CD14-positive monocyte (primary cell): ENCODE results near the gene FBLIM1. TPM values are rescaled to one million over a fixed set of nuclear protein-coding genes. Genes with fewer than 3 reads are reported as not detected.

ENCODE experiments used
- DNase-seq, 3 donors: peaks; one replicate each; pipeline ENCODE4 v3.0.0-alpha.2; 2011 to 2022
- H2AFZ ChIP-seq: 2 replicates; pipeline ENCODE4 v1.6.0; 2012; ENCODE audit warnings: mild to moderate bottlenecking, low read depth, low read length, inconsistent platforms; ENCODE audit not compliant: insufficient read depth, poor library complexity, severe bottlenecking
- H3K27ac ChIP-seq, 2 donors: 1 replicate in 1 of 2; 2 replicates in 1 of 2; pipeline ENCODE4 v1.5.1; 2012 to 2013; ENCODE audit warnings: low read length in 2 of 2, control low read depth in 1 of 2, inconsistent platforms in 1 of 2, low read depth in 1 of 2, mild to moderate bottlenecking in 1 of 2
- H3K27me3 ChIP-seq, 2 donors: one replicate each; pipeline versions ENCODE4 v1.6.0 to v1.6.1; 2011 to 2013; ENCODE audit warnings: low read length in 2 of 2; ENCODE audit not compliant: control insufficient read depth in 2 of 2, insufficient read depth in 2 of 2
- H3K36me3 ChIP-seq, 2 donors: replicated peaks in 1 of 2; 1 replicate in 1 of 2; 2 replicates in 1 of 2; pipeline versions ENCODE4 v1.5.1 to v1.6.1; 2012 to 2013; ENCODE audit warnings: low read length in 2 of 2, control low read depth in 1 of 2, inconsistent platforms in 1 of 2, mild to moderate bottlenecking in 1 of 2; ENCODE audit not compliant: insufficient read depth in 2 of 2, control insufficient read depth in 1 of 2
- H3K4me1 ChIP-seq, 2 donors: 1 replicate in 1 of 2; 2 replicates in 1 of 2; pipeline versions ENCODE4 v1.5.1 to v1.6.1; 2012 to 2013; ENCODE audit warnings: low read length in 2 of 2, control low read depth in 1 of 2, inconsistent platforms in 1 of 2, mild to moderate bottlenecking in 1 of 2, moderate library complexity in 1 of 2; ENCODE audit not compliant: insufficient read depth in 2 of 2, control insufficient read depth in 1 of 2
- H3K4me2 ChIP-seq: replicated peaks from 2 replicates; pipeline ENCODE3; 2012; ENCODE audit warnings: low read length, moderate library complexity, mild to moderate bottlenecking; ENCODE audit not compliant: poor library complexity, severe bottlenecking; ENCODE audit errors: extremely low read depth
- H3K4me3 ChIP-seq, 3 experiments: fragments of 200-600 bp in 1 of 3; sonication (generic) in 1 of 3; replicated peaks in 1 of 3; 1 replicate in 2 of 3; 2 replicates in 1 of 3; pipeline ENCODE4 v1.5.1; 2011 to 2013; ENCODE audit warnings: low read length in 3 of 3, mild to moderate bottlenecking in 3 of 3, control low read depth in 2 of 3, low read depth in 2 of 3, inconsistent platforms in 1 of 3, moderate library complexity in 1 of 3
- H3K79me2 ChIP-seq: 2 replicates; pipeline ENCODE4 v1.6.0; 2012; ENCODE audit warnings: mild to moderate bottlenecking, control low read depth, inconsistent platforms, low read length, moderate library complexity; ENCODE audit not compliant: insufficient read depth
- H3K9ac ChIP-seq: 2 replicates; pipeline ENCODE4 v1.6.0; 2017; ENCODE audit warnings: low read length, mild to moderate bottlenecking; ENCODE audit not compliant: insufficient read depth, poor library complexity, severe bottlenecking
- H3K9me3 ChIP-seq, 2 donors: replicated peaks in 1 of 2; 1 replicate in 1 of 2; 2 replicates in 1 of 2; pipeline versions ENCODE4 v1.5.1 to v1.6.1; 2012 to 2013; ENCODE audit warnings: low read length in 2 of 2, control low read depth in 1 of 2; ENCODE audit not compliant: control insufficient read depth in 1 of 2, insufficient read depth in 1 of 2
- H4K20me1 ChIP-seq: 2 replicates; pipeline ENCODE4 v1.6.0; 2012; ENCODE audit warnings: mild to moderate bottlenecking, low read length, control low read depth, moderate library complexity; ENCODE audit not compliant: insufficient read depth
- H3K27ac Mint-ChIP-seq, 7 donors: one replicate each; pipeline ENCODE4 v1.8.0; 2020; ENCODE audit warnings: mild to moderate bottlenecking in 7 of 7, mixed read lengths in 7 of 7, moderate library complexity in 6 of 7, inconsistent platforms in 2 of 7
- H3K27me3 Mint-ChIP-seq, 3 donors: one replicate each; pipeline ENCODE4 v1.8.0; 2021 to 2022; ENCODE audit warnings: low read depth in 3 of 3, mild to moderate bottlenecking in 3 of 3, mixed read lengths in 3 of 3, moderate library complexity in 3 of 3, inconsistent platforms in 1 of 3
- H3K36me3 Mint-ChIP-seq, 2 donors: one replicate each; pipeline ENCODE4 v1.8.0; 2020; ENCODE audit warnings: mixed read lengths in 2 of 2, inconsistent platforms in 1 of 2, mild to moderate bottlenecking in 1 of 2
- H3K4me1 Mint-ChIP-seq: one replicate; pipeline ENCODE4 v1.8.0; 2020; ENCODE audit warnings: mild to moderate bottlenecking, mixed read lengths
- H3K4me3 Mint-ChIP-seq, 2 donors: one replicate each; pipeline ENCODE4 v1.8.0; 2020; ENCODE audit warnings: mild to moderate bottlenecking in 2 of 2, mixed read lengths in 2 of 2, moderate library complexity in 1 of 2
- H3K9me3 Mint-ChIP-seq, 7 donors: one replicate each; pipeline ENCODE4 v1.8.0; 2020 to 2022; ENCODE audit warnings: mixed read lengths in 7 of 7, mild to moderate bottlenecking in 6 of 7, moderate library complexity in 6 of 7, inconsistent platforms in 2 of 7
- CTCF ChIP-seq: fragments of 200-600 bp; IDR thresholded peaks from one replicate; pipeline ENCODE4 v1.8.0; 2022; ENCODE audit warnings: antibody characterized with exemption, mild to moderate bottlenecking
- WGBS: methylation state at CpG from one replicate; pipeline ENCODE4 v1.1.5; 2013; ENCODE audit warnings: missing lambda C conversion rate; ENCODE audit not compliant: insufficient coverage; 5-methylcytosine and 5-hydroxymethylcytosine counted together
- intact Hi-C, 2 donors: fragments of 100-400 bp; cut with micrococcal nuclease; formaldehyde crosslinking; loops; one replicate each; pipeline versions ENCODE4 v1.15.0 to v1.15.1; 2023
- polyA plus RNA-seq, 3 donors: library from polyadenylated mRNA; depleted of rRNA in 1 of 3; unstranded in 2 of 3; stranded (reverse) in 1 of 3; fragments of 300-500 nt in 2 of 3; fragments of >200 nt in 1 of 3; fragmentation: Illumina TruSeq in 2 of 3; gene quantifications; 1 replicate in 2 of 3; 2 replicates in 1 of 3; pipeline ENCODE4 v1.2.3, GENCODE V29; 2012 to 2021

Gene FBLIM1
- polyA plus RNA-seq, 3 donors: not detected

- no peak within 1 kb of the TSS for H3K9ac ChIP-seq
- H3K27ac Mint-ChIP-seq: peak within 1 kb of the TSS in 2 of 7 donors; percentile 43 to 46
Observed at GRCh38 chr1:15736038-15736891, 22.3 kb upstream of the FBLIM1 start, which contains the start of gene SLC25A34. TSS of gene SLC25A34 (plus strand) at chr1:15736258. CDS start at chr1:15736486, 228 bp downstream.

GRCh38 chr1:15736892-15737261 lies 21.7 kb upstream of the FBLIM1 start:
- Histone ChIP-seq H4K20me1 (peaks cover 4% of the 10 kb centered on the region), H3K79me2 (no peaks in the 10 kb centered on the region), H3K27ac (no peak overlapping the region), H3K4me3 (no peak overlapping the region), H3K9ac (no peak overlapping the region), H3K4me1 (no peaks in the 10 kb centered on the region), H3K27me3 (no peaks in the 10 kb centered on the region), H3K9me3 (no peaks in the 10 kb centered on the region), H3K4me2 (no peak overlapping the region), H2AFZ (no peak overlapping the region), H3K36me3 (peaks cover 32 to 34% of the 10 kb centered on the region in 2 donors)
- peaks cover 0 to 1% (median 0%) of the 10 kb centered on the region in 7 donors for H3K9me3 Mint-ChIP-seq
- no peak for DNase-seq
- intact Hi-C loops: no loop called here
- H3K36me3 Mint-ChIP-seq: peaks cover 24 to 35% of the 10 kb centered on the region in 2 donors
- H3K4me1 Mint-ChIP-seq: peaks cover 4% of the 10 kb centered on the region
- TF ChIP-seq CTCF: no peak
- peaks cover 0 to 4% (median 0%) of the 10 kb centered on the region in 3 donors for H3K27me3 Mint-ChIP-seq
- H3K27ac Mint-ChIP-seq: no peak overlapping the region
- no peak overlapping the region for H3K4me3 Mint-ChIP-seq
- 60% methylated on average over 1 of the region's 6 CpGs for WGBS

More at GRCh38 chr1:15736038-15736891, 22.3 kb upstream of the FBLIM1 start, which contains the start of gene SLC25A34:
- Histone ChIP-seq H3K4me3 (no peak within 1 kb of the TSS), H3K4me1 (no peaks in the 10 kb centered on the region), H3K79me2 (no peaks in the 10 kb centered on the region), H3K4me2 (no peak within 1 kb of the TSS), H3K36me3 (peaks cover 38 to 41% of the 10 kb centered on the region in 2 donors), H3K27me3 (no peaks in the 10 kb centered on the region), H3K27ac (no peak within 1 kb of the TSS), H3K9me3 (no peaks in the 10 kb centered on the region), H4K20me1 (peaks cover 5% of the 10 kb centered on the region), H2AFZ (no peak within 1 kb of the TSS)
- DNase-seq: no peak
- H3K9me3 Mint-ChIP-seq: peaks cover 0 to 1% (median 0%) of the 10 kb centered on the region in 7 donors
- intact Hi-C loops: no loop called here
- H3K4me1 Mint-ChIP-seq: peaks cover under 1% of the 10 kb centered on the region
- peaks cover 29 to 41% of the 10 kb centered on the region in 2 donors for H3K36me3 Mint-ChIP-seq
- WGBS: 92% methylated on average over 29 of the region's 35 CpGs
- no peak for TF ChIP-seq CTCF
- peaks cover 0 to 4% (median 0%) of the 10 kb centered on the region in 3 donors for H3K27me3 Mint-ChIP-seq
- H3K4me3 Mint-ChIP-seq: no peak within 1 kb of the TSS
